Measurements from ENCODE around the gene SHC3. TPM values are rescaled to one million over a fixed set of nuclear protein-coding genes. Genes with fewer than 3 reads are reported as not detected.

The SHC3 gene
- total and polyA plus RNA-seq, 2 donors (not counting 3 experiments of a cell fraction or from before 2014, with no cell fraction given): 1.0 to 2.0 TPM

DNA sequence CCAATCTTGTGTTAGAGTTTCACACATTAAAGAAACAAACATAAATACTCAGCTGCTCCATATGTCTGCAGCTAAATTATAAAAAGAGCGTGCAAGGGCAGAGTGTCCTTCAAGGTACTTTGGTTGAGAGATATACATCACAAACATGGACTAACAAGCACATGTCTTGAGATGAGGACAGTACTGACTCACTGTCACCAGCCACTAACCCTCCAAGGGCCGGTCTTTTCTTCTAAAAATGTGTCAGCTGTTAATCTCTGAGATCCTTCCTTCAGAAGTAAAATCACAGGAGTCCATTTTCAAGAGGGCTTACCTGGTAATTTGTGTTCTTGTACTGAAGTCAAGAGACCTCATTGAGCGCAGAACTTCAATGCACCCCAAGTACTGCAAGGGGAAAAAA, 66.4 kb downstream of the SHC3 start:
- Histone ChIP-seq H3K9me1 (replicated peaks; ENCODE audit: control insufficient read depth, extremely low read depth, insufficient read depth, low read length) (no peaks in the 10 kb centered on the region), H3K36me3 (ENCODE audit: control insufficient read depth in 2 of 2, extremely low read depth in 1 of 2, insufficient read depth in 2 of 2, low read length in 2 of 2) (no peaks in the 10 kb centered on the region), H3K4me1 (ENCODE audit: control insufficient read depth, extremely low read depth, insufficient read depth, low read length) (no peaks in the 10 kb centered on the region), H4K20me1 (replicated peaks; ENCODE audit: control insufficient read depth, extremely low read depth, insufficient read depth, low read length) (no peaks in the 10 kb centered on the region), H3K4me3 (replicated peaks in 1 of 3; ENCODE audit: insufficient read depth in 1 of 3, low read depth in 1 of 3, low read length in 3 of 3) (no peak overlapping the region), H3K27me3 (ENCODE audit: control insufficient read depth in 2 of 2, insufficient read depth in 2 of 2, low read length in 2 of 2) (no peaks in the 10 kb centered on the region), H2AFZ (ENCODE audit: low read depth, low read length) (no peak overlapping the region), H3K79me2 (ENCODE audit: control insufficient read depth, insufficient read depth, low read length) (no peaks in the 10 kb centered on the region), H3K9me3 (replicated peaks; ENCODE audit: control insufficient read depth, insufficient read depth, low read length) (no peaks in the 10 kb centered on the region), H3K27ac (ENCODE audit: insufficient read depth, low read depth, low read length) (no peak overlapping the region), H3K4me2 (ENCODE audit: insufficient read depth, low read length) (no peak overlapping the region), H3K9ac (replicated peaks; ENCODE audit: extremely low read depth, insufficient read depth, low read length) (no peak overlapping the region)
- DNase-seq (ENCODE audit: low read depth, low spot score) (no peak), FAIRE-seq (peak; percentile 8)
- POLR2A ChIA-PET: no interaction called here
- no TSS peak for BruUV-seq (replicated peaks)
- TF ChIP-seq POLR2A (IDR thresholded peaks at IDR 0.05; ENCODE audit: low read depth, low read length) (no peak), GATA2 (IDR thresholded peaks at IDR 0.05; ENCODE audit: insufficient read depth, insufficient read length, low read depth, low read length) (no peak), MYC (IDR thresholded peaks at IDR 0.05; ENCODE audit: low read depth, low read length) (no peak), EZH2 (IDR thresholded peaks at IDR 0.05; ENCODE audit: borderline replicate concordance, low read depth, low read length, severe bottlenecking) (no peak), JUN (IDR thresholded peaks at IDR 0.05; ENCODE audit: borderline replicate concordance, insufficient read depth, insufficient read length, low read depth) (no peak), POLR2AphosphoS5 (IDR thresholded peaks at IDR 0.05; ENCODE audit: insufficient read depth, low read depth, low read length) (no peak), FOS (IDR thresholded peaks at IDR 0.05; ENCODE audit: borderline replicate concordance, insufficient read depth, low read length) (no peak)
- TF ChIP-seq, protein P1, sequence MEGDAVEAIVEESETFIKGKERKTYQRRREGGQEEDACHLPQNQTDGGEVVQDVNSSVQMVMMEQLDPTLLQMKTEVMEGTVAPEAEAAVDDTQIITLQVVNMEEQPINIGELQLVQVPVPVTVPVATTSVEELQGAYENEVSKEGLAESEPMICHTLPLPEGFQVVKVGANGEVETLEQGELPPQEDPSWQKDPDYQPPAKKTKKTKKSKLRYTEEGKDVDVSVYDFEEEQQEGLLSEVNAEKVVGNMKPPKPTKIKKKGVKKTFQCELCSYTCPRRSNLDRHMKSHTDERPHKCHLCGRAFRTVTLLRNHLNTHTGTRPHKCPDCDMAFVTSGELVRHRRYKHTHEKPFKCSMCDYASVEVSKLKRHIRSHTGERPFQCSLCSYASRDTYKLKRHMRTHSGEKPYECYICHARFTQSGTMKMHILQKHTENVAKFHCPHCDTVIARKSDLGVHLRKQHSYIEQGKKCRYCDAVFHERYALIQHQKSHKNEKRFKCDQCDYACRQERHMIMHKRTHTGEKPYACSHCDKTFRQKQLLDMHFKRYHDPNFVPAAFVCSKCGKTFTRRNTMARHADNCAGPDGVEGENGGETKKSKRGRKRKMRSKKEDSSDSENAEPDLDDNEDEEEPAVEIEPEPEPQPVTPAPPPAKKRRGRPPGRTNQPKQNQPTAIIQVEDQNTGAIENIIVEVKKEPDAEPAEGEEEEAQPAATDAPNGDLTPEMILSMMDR (IDR thresholded peaks at IDR 0.05; ENCODE audit: extremely low read depth in 1 of 2, insufficient read depth in 1 of 2, low read depth in 1 of 2, low read length in 2 of 2): no peak
- TF ChIP-seq, protein P2, sequence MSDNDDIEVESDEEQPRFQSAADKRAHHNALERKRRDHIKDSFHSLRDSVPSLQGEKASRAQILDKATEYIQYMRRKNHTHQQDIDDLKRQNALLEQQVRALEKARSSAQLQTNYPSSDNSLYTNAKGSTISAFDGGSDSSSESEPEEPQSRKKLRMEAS (IDR thresholded peaks at IDR 0.05; ENCODE audit: insufficient read depth, insufficient read length): no peak
- dilution Hi-C loops (cut with MboI; ENCODE audit: extremely low pct_ligation_motif_present, low sequenced_read_pairs): no loop called here
- intact Hi-C loops (cut with micrococcal nuclease): no loop called here
- CTCF ChIA-PET: interaction anchor here (1.0 kb wide), 1 partner anchor 9 kb away, joined by 3 read pairs; no protein-coding TSS in a partner anchor
